CD14-positive monocyte (primary cell): Measurements from ENCODE around the gene SMURF1. TPM values are rescaled to one million over a fixed set of nuclear protein-coding genes. Genes with fewer than 3 reads are reported as not detected.

Source experiments
- DNase-seq, 3 donors: peaks; one replicate each; pipeline ENCODE4 v3.0.0-alpha.2; 2011 to 2022
- H2AFZ ChIP-seq: 2 replicates; pipeline ENCODE4 v1.6.0; 2012; ENCODE audit warnings: mild to moderate bottlenecking, low read depth, low read length, inconsistent platforms; ENCODE audit not compliant: insufficient read depth, poor library complexity, severe bottlenecking
- H3K27ac ChIP-seq, 2 donors: 1 replicate in 1 of 2; 2 replicates in 1 of 2; pipeline ENCODE4 v1.5.1; 2012 to 2013; ENCODE audit warnings: low read length in 2 of 2, control low read depth in 1 of 2, inconsistent platforms in 1 of 2, low read depth in 1 of 2, mild to moderate bottlenecking in 1 of 2
- H3K27me3 ChIP-seq, 2 donors: one replicate each; pipeline versions ENCODE4 v1.6.0 to v1.6.1; 2011 to 2013; ENCODE audit warnings: low read length in 2 of 2; ENCODE audit not compliant: control insufficient read depth in 2 of 2, insufficient read depth in 2 of 2
- H3K36me3 ChIP-seq, 2 donors: replicated peaks in 1 of 2; 1 replicate in 1 of 2; 2 replicates in 1 of 2; pipeline versions ENCODE4 v1.5.1 to v1.6.1; 2012 to 2013; ENCODE audit warnings: low read length in 2 of 2, control low read depth in 1 of 2, inconsistent platforms in 1 of 2, mild to moderate bottlenecking in 1 of 2; ENCODE audit not compliant: insufficient read depth in 2 of 2, control insufficient read depth in 1 of 2
- H3K4me1 ChIP-seq, 2 donors: 1 replicate in 1 of 2; 2 replicates in 1 of 2; pipeline versions ENCODE4 v1.5.1 to v1.6.1; 2012 to 2013; ENCODE audit warnings: low read length in 2 of 2, control low read depth in 1 of 2, inconsistent platforms in 1 of 2, mild to moderate bottlenecking in 1 of 2, moderate library complexity in 1 of 2; ENCODE audit not compliant: insufficient read depth in 2 of 2, control insufficient read depth in 1 of 2
- H3K4me2 ChIP-seq: replicated peaks from 2 replicates; pipeline ENCODE3; 2012; ENCODE audit warnings: low read length, moderate library complexity, mild to moderate bottlenecking; ENCODE audit not compliant: poor library complexity, severe bottlenecking; ENCODE audit errors: extremely low read depth
- H3K4me3 ChIP-seq, 3 experiments: fragments of 200-600 bp in 1 of 3; sonication (generic) in 1 of 3; replicated peaks in 1 of 3; 1 replicate in 2 of 3; 2 replicates in 1 of 3; pipeline ENCODE4 v1.5.1; 2011 to 2013; ENCODE audit warnings: low read length in 3 of 3, mild to moderate bottlenecking in 3 of 3, control low read depth in 2 of 3, low read depth in 2 of 3, inconsistent platforms in 1 of 3, moderate library complexity in 1 of 3
- H3K79me2 ChIP-seq: 2 replicates; pipeline ENCODE4 v1.6.0; 2012; ENCODE audit warnings: mild to moderate bottlenecking, control low read depth, inconsistent platforms, low read length, moderate library complexity; ENCODE audit not compliant: insufficient read depth
- H3K9ac ChIP-seq: 2 replicates; pipeline ENCODE4 v1.6.0; 2017; ENCODE audit warnings: low read length, mild to moderate bottlenecking; ENCODE audit not compliant: insufficient read depth, poor library complexity, severe bottlenecking
- H3K9me3 ChIP-seq, 2 donors: replicated peaks in 1 of 2; 1 replicate in 1 of 2; 2 replicates in 1 of 2; pipeline versions ENCODE4 v1.5.1 to v1.6.1; 2012 to 2013; ENCODE audit warnings: low read length in 2 of 2, control low read depth in 1 of 2; ENCODE audit not compliant: control insufficient read depth in 1 of 2, insufficient read depth in 1 of 2
- H4K20me1 ChIP-seq: 2 replicates; pipeline ENCODE4 v1.6.0; 2012; ENCODE audit warnings: mild to moderate bottlenecking, low read length, control low read depth, moderate library complexity; ENCODE audit not compliant: insufficient read depth
- H3K27ac Mint-ChIP-seq, 7 donors: one replicate each; pipeline ENCODE4 v1.8.0; 2020; ENCODE audit warnings: mild to moderate bottlenecking in 7 of 7, mixed read lengths in 7 of 7, moderate library complexity in 6 of 7, inconsistent platforms in 2 of 7
- H3K27me3 Mint-ChIP-seq, 3 donors: one replicate each; pipeline ENCODE4 v1.8.0; 2021 to 2022; ENCODE audit warnings: low read depth in 3 of 3, mild to moderate bottlenecking in 3 of 3, mixed read lengths in 3 of 3, moderate library complexity in 3 of 3, inconsistent platforms in 1 of 3
- H3K36me3 Mint-ChIP-seq, 2 donors: one replicate each; pipeline ENCODE4 v1.8.0; 2020; ENCODE audit warnings: mixed read lengths in 2 of 2, inconsistent platforms in 1 of 2, mild to moderate bottlenecking in 1 of 2
- H3K4me1 Mint-ChIP-seq: one replicate; pipeline ENCODE4 v1.8.0; 2020; ENCODE audit warnings: mild to moderate bottlenecking, mixed read lengths
- H3K4me3 Mint-ChIP-seq, 2 donors: one replicate each; pipeline ENCODE4 v1.8.0; 2020; ENCODE audit warnings: mild to moderate bottlenecking in 2 of 2, mixed read lengths in 2 of 2, moderate library complexity in 1 of 2
- H3K9me3 Mint-ChIP-seq, 7 donors: one replicate each; pipeline ENCODE4 v1.8.0; 2020 to 2022; ENCODE audit warnings: mixed read lengths in 7 of 7, mild to moderate bottlenecking in 6 of 7, moderate library complexity in 6 of 7, inconsistent platforms in 2 of 7
- CTCF ChIP-seq: fragments of 200-600 bp; IDR thresholded peaks from one replicate; pipeline ENCODE4 v1.8.0; 2022; ENCODE audit warnings: antibody characterized with exemption, mild to moderate bottlenecking
- WGBS: methylation state at CpG from one replicate; pipeline ENCODE4 v1.1.5; 2013; ENCODE audit warnings: missing lambda C conversion rate; ENCODE audit not compliant: insufficient coverage; 5-methylcytosine and 5-hydroxymethylcytosine counted together
- intact Hi-C, 2 donors: fragments of 100-400 bp; cut with micrococcal nuclease; formaldehyde crosslinking; loops; one replicate each; pipeline versions ENCODE4 v1.15.0 to v1.15.1; 2023
- polyA plus RNA-seq, 3 donors: library from polyadenylated mRNA; depleted of rRNA in 1 of 3; unstranded in 2 of 3; stranded (reverse) in 1 of 3; fragments of 300-500 nt in 2 of 3; fragments of >200 nt in 1 of 3; fragmentation: Illumina TruSeq in 2 of 3; gene quantifications; 1 replicate in 2 of 3; 2 replicates in 1 of 3; pipeline ENCODE4 v1.2.3, GENCODE V29; 2012 to 2021

SMURF1 gene
- polyA plus RNA-seq, 3 donors = 0.48 to 15.8 (median 1.6) TPM

- Mint-ChIP-seq H3K27ac (peak overlapping the region in 1 of 7 donors; percentile 4), H3K36me3 (peaks cover 87 to 97% of the 10 kb centered on the region in 2 donors), H3K9me3 (peaks cover 0 to 1% (median 0%) of the 10 kb centered on the region in 7 donors), H3K4me3 (no peak overlapping the region), H3K4me1 (peaks cover 5% of the 10 kb centered on the region), H3K27me3 (no peaks in the 10 kb centered on the region)
- no peak overlapping the region for H2AFZ ChIP-seq
- H3K4me2 ChIP-seq = no peak overlapping the region
- H3K4me3 ChIP-seq = no peak overlapping the region
- TF ChIP-seq CTCF = no peak
- no peak overlapping the region for H3K27ac ChIP-seq
- no peaks in the 10 kb centered on the region for H4K20me1 ChIP-seq
- H3K27me3 ChIP-seq = no peaks in the 10 kb centered on the region
- H3K79me2 ChIP-seq = no peaks in the 10 kb centered on the region
- no peak overlapping the region for H3K9ac ChIP-seq
- intact Hi-C loops = no loop called here
- peaks cover 82 to 96% of the 10 kb centered on the region in 2 donors for H3K36me3 ChIP-seq
- no peak for DNase-seq
- 96% methylated on average over 10 of the region's 11 CpGs for WGBS
- H3K4me1 ChIP-seq = no peaks in the 10 kb centered on the region
- H3K9me3 ChIP-seq = no peaks in the 10 kb centered on the region
These were observed 134.9 kb downstream of the SMURF1 start for GRCh38 chr7:99008921-99009530.

- H3K4me3 ChIP-seq = no peak overlapping the region
- no peaks in the 10 kb centered on the region for H4K20me1 ChIP-seq
- no peaks in the 10 kb centered on the region for H3K79me2 ChIP-seq
- no peak for TF ChIP-seq CTCF
- peaks cover 5% of the 10 kb centered on the region for H3K4me1 Mint-ChIP-seq
- intact Hi-C loops = no loop called here
- H3K36me3 ChIP-seq = peaks cover 80 to 96% of the 10 kb centered on the region in 2 donors
- H3K9ac ChIP-seq = no peak overlapping the region
- no peaks in the 10 kb centered on the region for H3K9me3 ChIP-seq
- H3K27me3 Mint-ChIP-seq = no peaks in the 10 kb centered on the region
- no peak overlapping the region for H3K27ac ChIP-seq
- no peaks in the 10 kb centered on the region for H3K27me3 ChIP-seq
- no peak overlapping the region for H3K4me2 ChIP-seq
- H3K4me1 ChIP-seq = no peaks in the 10 kb centered on the region
- H3K4me3 Mint-ChIP-seq = no peak overlapping the region
- WGBS = 95% methylated on average over 20 of the region's 23 CpGs
- peaks cover 0 to 1% (median 0%) of the 10 kb centered on the region in 7 donors for H3K9me3 Mint-ChIP-seq
- DNase-seq = no peak
- H3K36me3 Mint-ChIP-seq = peaks cover 86 to 98% of the 10 kb centered on the region in 2 donors
- no peak overlapping the region for H2AFZ ChIP-seq
- H3K27ac Mint-ChIP-seq = peak overlapping the region in 2 of 7 donors; percentile 42 to 59
These were observed 135.7 kb downstream of the SMURF1 start for GRCh38 chr7:99008181-99008631.
